ENCODE measurements around the gene MYBBP1A.

Gene MYBBP1A

GRCh38 chr17:4541328-4542002, 13.7 kb downstream of the MYBBP1A start:
- no peak overlapping the region for H3K4me3 ChIP-seq (ENCODE audit: low read depth, low read length)
- ChIA-PET POLR2A (no interaction called here), CTCF (interaction anchor here (0.8 to 2.8 kb wide), 3 partner anchors 9 to 26 kb away, joined by 3 to 9 read pairs (median 3); partner anchors contain the start of gene MYBBP1A)
- TF ChIP-seq, protein P1, sequence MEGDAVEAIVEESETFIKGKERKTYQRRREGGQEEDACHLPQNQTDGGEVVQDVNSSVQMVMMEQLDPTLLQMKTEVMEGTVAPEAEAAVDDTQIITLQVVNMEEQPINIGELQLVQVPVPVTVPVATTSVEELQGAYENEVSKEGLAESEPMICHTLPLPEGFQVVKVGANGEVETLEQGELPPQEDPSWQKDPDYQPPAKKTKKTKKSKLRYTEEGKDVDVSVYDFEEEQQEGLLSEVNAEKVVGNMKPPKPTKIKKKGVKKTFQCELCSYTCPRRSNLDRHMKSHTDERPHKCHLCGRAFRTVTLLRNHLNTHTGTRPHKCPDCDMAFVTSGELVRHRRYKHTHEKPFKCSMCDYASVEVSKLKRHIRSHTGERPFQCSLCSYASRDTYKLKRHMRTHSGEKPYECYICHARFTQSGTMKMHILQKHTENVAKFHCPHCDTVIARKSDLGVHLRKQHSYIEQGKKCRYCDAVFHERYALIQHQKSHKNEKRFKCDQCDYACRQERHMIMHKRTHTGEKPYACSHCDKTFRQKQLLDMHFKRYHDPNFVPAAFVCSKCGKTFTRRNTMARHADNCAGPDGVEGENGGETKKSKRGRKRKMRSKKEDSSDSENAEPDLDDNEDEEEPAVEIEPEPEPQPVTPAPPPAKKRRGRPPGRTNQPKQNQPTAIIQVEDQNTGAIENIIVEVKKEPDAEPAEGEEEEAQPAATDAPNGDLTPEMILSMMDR (IDR thresholded peaks at IDR 0.05; ENCODE audit: insufficient read depth, low read length, missing control alignments) = no peak
- no peak for DNase-seq (ENCODE audit: low read depth, low spot score)

- CTCF ChIA-PET = interaction anchor here (1.1 to 2.8 kb wide), 2 partner anchors 10 to 26 kb away, joined by 3 to 9 read pairs; no protein-coding TSS in a partner anchor
- no peak for DNase-seq (ENCODE audit: low read depth, low spot score)
- POLR2A ChIA-PET = no interaction called here
- H3K4me3 ChIP-seq (ENCODE audit: low read depth, low read length) = no peak overlapping the region
- TF ChIP-seq, protein P1 (IDR thresholded peaks at IDR 0.05; ENCODE audit: insufficient read depth, low read length, missing control alignments) = no peak
These were observed 14.4 kb downstream of the MYBBP1A start for GRCh38 chr17:4540687-4541327.

- CTCF ChIA-PET = interaction anchor here (0.6 to 1.1 kb wide), 2 partner anchors 10 to 118 kb away, joined by 3 read pairs; no protein-coding TSS in a partner anchor
- no peak for DNase-seq (ENCODE audit: low read depth, low spot score)
- H3K4me3 ChIP-seq (ENCODE audit: low read depth, low read length) = no peak overlapping the region
- TF ChIP-seq, protein P1 (IDR thresholded peaks at IDR 0.05; ENCODE audit: insufficient read depth, low read length, missing control alignments) = no peak
- POLR2A ChIA-PET = no interaction called here
These were observed 14.9 kb downstream of the MYBBP1A start for GRCh38 chr17:4540224-4540651.

- TF ChIP-seq, protein P1 (IDR thresholded peaks at IDR 0.05; ENCODE audit: insufficient read depth, low read length, missing control alignments) = no peak
- H3K4me3 ChIP-seq (ENCODE audit: low read depth, low read length) = no peak overlapping the region
- no peak for DNase-seq (ENCODE audit: low read depth, low spot score)
- CTCF ChIA-PET = interaction anchor here (0.6 kb wide), 1 partner anchor 117 kb away, joined by 3 read pairs; no protein-coding TSS in a partner anchor
- POLR2A ChIA-PET = no interaction called here
These were observed 15.5 kb downstream of the MYBBP1A start for GRCh38 chr17:4539576-4540223.

DNA sequence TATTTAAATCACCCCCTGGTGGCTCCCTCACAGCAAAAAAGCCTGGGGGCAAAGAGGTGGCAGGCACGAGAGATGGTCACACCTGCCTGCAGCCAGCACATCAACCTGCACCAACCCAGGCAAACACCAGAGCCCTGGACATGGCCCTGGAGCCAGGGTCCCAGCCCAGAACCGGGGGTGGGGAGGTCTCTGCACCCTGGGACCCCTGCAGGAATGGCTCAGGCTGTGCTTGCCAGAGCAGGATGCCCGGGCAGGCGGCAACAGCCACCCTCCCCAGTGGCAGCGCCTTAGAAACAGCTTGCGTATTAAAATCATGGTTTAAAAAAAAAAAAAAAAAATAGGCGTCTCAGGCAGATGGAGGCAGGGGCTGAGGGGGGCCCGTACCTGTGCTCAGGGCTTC, 16.2 kb downstream of the MYBBP1A start:
- ChIA-PET CTCF (interaction anchor here (1.3 kb wide), 1 partner anchor 27 kb away, joined by 7 read pairs; no protein-coding TSS in a partner anchor), POLR2A (no interaction called here)

More for the DNA sequence above, 16.2 kb downstream of the MYBBP1A start:
- TF ChIP-seq, protein P1 (IDR thresholded peaks at IDR 0.05; ENCODE audit: insufficient read depth, low read length, missing control alignments) = no peak
- H3K4me3 ChIP-seq (ENCODE audit: low read depth, low read length) = no peak overlapping the region
- DNase-seq (ENCODE audit: low read depth, low spot score) = no peak

All from AG04449 (cell line).